ENCODE data around the gene ACKR3. TPM values are rescaled to one million over a fixed set of nuclear protein-coding genes. Genes with fewer than 3 reads are reported as not detected.

Gene ACKR3
- 4.3 TPM for polyA plus RNA-seq (2013, experiment 1 of 2)
- polyA plus RNA-seq (2013, experiment 2 of 2): 6.8 TPM

DNA sequence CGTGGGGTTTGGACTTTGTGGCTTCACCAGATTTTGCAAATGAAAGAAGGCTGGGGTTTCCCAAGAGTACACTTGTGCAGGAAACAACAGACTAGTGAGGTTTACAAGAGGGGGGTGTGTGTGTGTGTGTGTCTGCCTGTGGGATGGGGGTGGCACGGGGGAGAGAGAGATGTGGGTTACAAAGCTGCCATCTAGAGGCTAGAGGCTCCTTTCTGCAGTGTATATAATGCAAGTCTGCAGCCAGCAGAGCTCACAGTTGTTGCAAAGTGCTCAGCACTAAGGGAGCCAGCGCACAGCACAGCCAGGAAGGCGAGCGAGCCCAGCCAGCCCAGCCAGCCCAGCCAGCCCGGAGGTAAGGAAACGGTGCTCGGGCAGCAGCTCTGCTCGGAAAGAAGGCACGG is at the start of gene ACKR3:
Gene ACKR3 (plus strand): TSS at position 253 of the 401 bp plus-strand sequence. CDS start 10,641 bp downstream, outside the sequence.
- H3K9ac ChIP-seq (ENCODE audit: low read depth, low read length): peak within 1 kb of the TSS; percentile 27; the same call in 1 of the 2 replicates
- H3K9me3 ChIP-seq (ENCODE audit: insufficient read depth, low read depth, low read length): no peaks in the 10 kb centered on the region
- peak within 1 kb of the TSS; percentile 54; the same call in 1 of the 2 replicates for H3K27ac ChIP-seq (ENCODE audit: low read depth, low read length)
- H3K4me3 ChIP-seq (ENCODE audit: low read length): peak within 1 kb of the TSS; percentile 52
- H3K36me3 ChIP-seq (ENCODE audit: insufficient read depth, low read length): no peaks in the 10 kb centered on the region
- 2% methylated on average over 10 of the region's 10 CpGs for WGBS
- peaks cover 46% of the 10 kb centered on the region for H3K4me1 ChIP-seq (ENCODE audit: insufficient read depth, low read length)
- H3K27me3 ChIP-seq (ENCODE audit: insufficient read depth, low read length): peaks cover 43% of the 10 kb centered on the region

DNA sequence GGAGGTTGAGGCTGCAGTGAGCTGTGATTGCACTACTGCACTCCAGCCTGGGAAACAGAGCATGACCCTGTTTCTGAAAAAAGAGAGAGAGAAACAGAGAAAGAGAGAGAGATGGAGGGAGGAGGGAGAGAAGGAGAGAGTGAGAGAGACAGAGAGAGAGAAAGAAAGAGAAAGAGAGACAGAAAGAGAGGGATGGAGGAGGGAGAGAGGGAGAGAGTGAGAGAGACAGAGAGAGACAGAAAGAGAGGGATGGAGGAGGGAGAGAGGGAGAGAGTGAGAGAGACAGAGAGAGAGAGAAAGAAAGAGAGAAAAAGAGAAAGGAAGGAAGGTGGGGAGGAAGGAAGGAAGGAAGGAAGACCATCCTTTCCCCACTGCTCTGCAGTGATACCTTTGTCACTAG is 48.1 kb upstream of the ACKR3 start:
- H3K36me3 ChIP-seq (ENCODE audit: insufficient read depth, low read length): no peaks in the 10 kb centered on the region
- H3K4me3 ChIP-seq (ENCODE audit: low read length): no peak overlapping the region
- no peaks in the 10 kb centered on the region for H3K4me1 ChIP-seq (ENCODE audit: insufficient read depth, low read length)
- H3K27ac ChIP-seq (ENCODE audit: low read depth, low read length): no peak overlapping the region
- H3K9ac ChIP-seq (ENCODE audit: low read depth, low read length): no peak overlapping the region
- H3K9me3 ChIP-seq (ENCODE audit: insufficient read depth, low read depth, low read length): no peaks in the 10 kb centered on the region
- H3K27me3 ChIP-seq (ENCODE audit: insufficient read depth, low read length): no peaks in the 10 kb centered on the region; the same call in 1 of the 2 replicates

DNA sequence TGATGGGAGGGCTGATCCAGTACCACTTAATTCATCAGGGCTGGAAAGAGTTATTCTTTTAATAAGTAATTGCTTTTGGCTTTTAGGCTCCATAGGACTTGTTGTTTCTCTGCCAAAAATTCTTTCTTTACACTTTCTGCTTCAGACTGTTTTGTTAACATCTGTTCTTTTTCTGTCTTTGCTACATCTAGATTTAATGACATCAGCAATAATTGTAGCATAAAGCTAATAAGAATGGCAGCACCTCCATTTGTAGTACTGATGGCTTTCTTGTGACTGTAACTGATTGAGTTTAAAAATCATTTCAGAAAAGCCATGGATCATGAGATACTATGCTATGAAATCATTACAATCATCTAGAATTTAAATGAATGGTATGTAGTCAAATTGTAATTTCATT is 46.4 kb upstream of the ACKR3 start:
- no peaks in the 10 kb centered on the region; the same call in 1 of the 2 replicates for H3K27me3 ChIP-seq (ENCODE audit: insufficient read depth, low read length)
- no peaks in the 10 kb centered on the region for H3K9me3 ChIP-seq (ENCODE audit: insufficient read depth, low read depth, low read length)
- no peak overlapping the region for H3K4me3 ChIP-seq (ENCODE audit: low read length)
- no peaks in the 10 kb centered on the region for H3K4me1 ChIP-seq (ENCODE audit: insufficient read depth, low read length)
- H3K27ac ChIP-seq (ENCODE audit: low read depth, low read length): no peak overlapping the region
- no peaks in the 10 kb centered on the region for H3K36me3 ChIP-seq (ENCODE audit: insufficient read depth, low read length)
- no peak overlapping the region for H3K9ac ChIP-seq (ENCODE audit: low read depth, low read length)

DNA sequence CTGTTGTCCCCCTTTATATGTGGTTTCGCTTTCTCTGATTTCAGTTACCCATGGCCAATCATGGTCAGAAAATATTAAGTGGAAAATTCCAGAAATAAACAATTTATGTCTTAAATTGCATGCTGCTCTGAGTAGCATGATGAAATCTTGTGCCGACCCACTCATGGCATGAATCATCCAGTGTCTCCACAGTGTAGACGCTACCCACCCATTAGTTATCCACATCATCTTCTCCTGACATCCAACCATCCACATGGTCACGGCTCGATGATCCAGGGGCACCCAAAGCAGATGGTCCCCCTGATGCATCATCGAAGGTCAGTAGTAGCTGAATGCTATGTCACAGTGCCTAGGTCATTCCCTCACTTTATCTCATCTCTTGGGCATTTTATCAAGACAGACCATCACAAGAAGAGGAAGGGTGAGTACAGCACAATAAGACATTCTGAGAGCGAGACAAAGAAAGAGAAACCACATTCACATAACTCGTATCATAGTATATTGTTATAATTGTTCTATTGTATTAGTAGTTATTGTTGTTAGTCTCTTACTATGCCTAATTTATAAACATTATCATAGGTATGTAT is 44.1 kb upstream of the ACKR3 start:
- no peaks in the 10 kb centered on the region; the same call in 1 of the 2 replicates for H3K27me3 ChIP-seq (ENCODE audit: insufficient read depth, low read length)
- H3K4me3 ChIP-seq (ENCODE audit: low read length): no peak overlapping the region
- H3K9ac ChIP-seq (ENCODE audit: low read depth, low read length): no peak overlapping the region
- WGBS: 95% methylated on average over 6 of the region's 8 CpGs
- no peaks in the 10 kb centered on the region for H3K36me3 ChIP-seq (ENCODE audit: insufficient read depth, low read length)
- no peak overlapping the region for H3K27ac ChIP-seq (ENCODE audit: low read depth, low read length)
- no peaks in the 10 kb centered on the region for H3K9me3 ChIP-seq (ENCODE audit: insufficient read depth, low read depth, low read length)
- no peaks in the 10 kb centered on the region for H3K4me1 ChIP-seq (ENCODE audit: insufficient read depth, low read length)

DNA sequence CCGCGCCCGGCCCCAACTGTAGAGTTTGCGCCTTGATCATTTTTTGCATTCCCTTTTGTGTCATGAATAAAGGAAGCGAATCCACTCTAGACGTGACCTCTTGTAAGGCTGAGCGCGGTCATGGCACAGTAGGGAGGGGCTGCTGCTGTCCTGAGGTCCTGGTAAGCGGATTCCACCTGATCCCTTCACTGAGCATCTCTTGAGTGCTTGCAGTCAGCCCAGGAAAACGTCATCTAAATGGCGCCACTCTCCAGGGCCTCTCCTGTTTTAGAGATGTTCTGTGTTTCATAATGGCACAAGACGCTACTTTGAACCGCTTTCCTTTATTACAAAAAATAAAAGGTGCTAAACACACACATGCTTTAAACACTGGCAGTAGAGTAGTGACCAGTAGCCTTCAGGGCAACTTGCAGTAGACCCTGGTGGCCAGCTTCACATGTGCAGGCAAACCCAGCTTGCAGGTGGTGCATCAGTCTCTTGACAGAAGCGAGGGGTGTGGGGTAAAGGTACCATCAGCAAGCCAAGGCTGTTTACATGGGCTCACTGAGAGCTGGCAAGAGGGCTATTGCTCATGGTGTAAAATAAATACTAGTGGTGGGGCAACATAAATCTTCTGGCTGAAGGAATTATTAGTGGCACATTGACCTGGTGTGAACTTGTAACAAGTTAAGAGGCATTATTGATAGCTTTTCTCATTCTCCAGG is 43.0 kb upstream of the ACKR3 start:
- no peaks in the 10 kb centered on the region; the same call in 1 of the 2 replicates for H3K27me3 ChIP-seq (ENCODE audit: insufficient read depth, low read length)
- no peaks in the 10 kb centered on the region for H3K4me1 ChIP-seq (ENCODE audit: insufficient read depth, low read length)
- no peaks in the 10 kb centered on the region for H3K36me3 ChIP-seq (ENCODE audit: insufficient read depth, low read length)
- no peak overlapping the region for H3K27ac ChIP-seq (ENCODE audit: low read depth, low read length)
- no peak overlapping the region for H3K9ac ChIP-seq (ENCODE audit: low read depth, low read length)
- WGBS: 96% methylated on average over 14 of the region's 14 CpGs
- no peaks in the 10 kb centered on the region for H3K9me3 ChIP-seq (ENCODE audit: insufficient read depth, low read depth, low read length)
- no peak overlapping the region for H3K4me3 ChIP-seq (ENCODE audit: low read length)

DNA sequence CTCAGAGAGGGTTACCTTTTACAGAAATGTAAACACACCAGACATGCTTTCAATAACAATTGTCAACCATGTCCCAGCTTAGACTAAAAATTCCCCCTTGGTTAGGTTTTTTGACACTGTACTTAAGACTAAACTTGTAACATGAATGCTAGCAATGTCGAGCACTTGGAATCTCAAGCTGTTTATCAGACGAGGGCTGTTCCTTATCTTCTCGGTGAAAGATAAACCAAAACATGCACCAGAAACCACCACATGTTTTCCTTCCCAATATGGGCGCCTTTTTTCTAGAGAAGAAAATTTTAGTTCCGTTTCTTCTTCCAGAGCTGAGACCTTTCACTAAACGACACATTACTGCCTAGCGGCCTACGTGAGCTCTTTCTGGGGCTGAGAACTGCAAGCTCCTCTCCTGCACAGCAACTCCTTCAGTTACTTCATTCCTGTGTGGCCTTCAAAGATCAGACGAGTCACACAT is 42.4 kb upstream of the ACKR3 start:
- no peak overlapping the region for H3K27ac ChIP-seq (ENCODE audit: low read depth, low read length)
- WGBS: 87% methylated on average over 9 of the region's 9 CpGs
- H3K36me3 ChIP-seq (ENCODE audit: insufficient read depth, low read length): no peaks in the 10 kb centered on the region
- H3K4me3 ChIP-seq (ENCODE audit: low read length): no peak overlapping the region
- no peaks in the 10 kb centered on the region for H3K9me3 ChIP-seq (ENCODE audit: insufficient read depth, low read depth, low read length)
- H3K4me1 ChIP-seq (ENCODE audit: insufficient read depth, low read length): no peaks in the 10 kb centered on the region
- H3K27me3 ChIP-seq (ENCODE audit: insufficient read depth, low read length): no peaks in the 10 kb centered on the region
- no peak overlapping the region for H3K9ac ChIP-seq (ENCODE audit: low read depth, low read length)

DNA sequence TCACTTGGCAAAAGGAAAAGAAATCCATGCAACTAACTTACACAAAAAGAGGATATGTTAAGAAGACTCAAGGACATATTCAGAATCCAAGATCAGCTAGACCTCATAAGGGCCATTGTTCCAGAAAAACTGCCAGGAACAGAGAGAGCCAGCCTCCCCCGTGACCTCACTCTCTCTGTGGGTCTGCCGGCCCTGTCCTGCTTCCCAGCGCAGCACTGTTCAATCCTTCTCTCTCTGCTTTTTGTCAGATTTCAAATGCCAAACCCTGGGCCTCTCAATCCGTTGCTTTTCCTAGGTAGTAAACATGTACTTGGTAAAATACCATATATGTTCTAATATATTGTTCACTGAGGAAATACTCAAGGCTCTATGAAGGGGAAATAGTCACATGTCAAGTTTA is 40.0 kb upstream of the ACKR3 start:
- no peaks in the 10 kb centered on the region for H3K4me1 ChIP-seq (ENCODE audit: insufficient read depth, low read length)
- no peaks in the 10 kb centered on the region for H3K9me3 ChIP-seq (ENCODE audit: insufficient read depth, low read depth, low read length)
- 84% methylated on average over 3 of the region's 4 CpGs for WGBS
- no peaks in the 10 kb centered on the region for H3K36me3 ChIP-seq (ENCODE audit: insufficient read depth, low read length)
- no peak overlapping the region for H3K4me3 ChIP-seq (ENCODE audit: low read length)
- no peak overlapping the region for H3K9ac ChIP-seq (ENCODE audit: low read depth, low read length)
- no peak overlapping the region for H3K27ac ChIP-seq (ENCODE audit: low read depth, low read length)
- no peaks in the 10 kb centered on the region for H3K27me3 ChIP-seq (ENCODE audit: insufficient read depth, low read length)

DNA sequence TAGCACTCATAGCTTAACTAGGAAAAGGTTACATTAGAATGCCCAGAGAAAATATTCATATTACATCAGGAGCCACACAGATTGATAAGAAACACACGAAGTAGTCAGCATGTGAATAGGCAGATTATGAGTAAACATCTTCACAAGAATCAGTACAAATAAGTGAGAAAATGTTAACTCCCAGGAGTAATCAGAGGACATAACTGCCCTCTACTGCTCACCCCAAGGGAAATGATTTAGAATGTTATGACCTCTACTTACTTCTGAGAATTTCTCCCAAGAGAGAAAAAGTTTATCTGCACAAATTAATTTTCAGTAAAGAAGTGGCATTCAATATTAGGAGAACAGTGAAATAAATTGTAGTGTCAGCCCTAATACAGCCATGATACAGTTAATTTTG is 39.1 kb upstream of the ACKR3 start:
- no peaks in the 10 kb centered on the region for H3K4me1 ChIP-seq (ENCODE audit: insufficient read depth, low read length)
- WGBS: 86% methylated on average over 1 of the region's 1 CpG
- no peak overlapping the region for H3K9ac ChIP-seq (ENCODE audit: low read depth, low read length)
- H3K27me3 ChIP-seq (ENCODE audit: insufficient read depth, low read length): no peaks in the 10 kb centered on the region
- H3K27ac ChIP-seq (ENCODE audit: low read depth, low read length): no peak overlapping the region
- no peaks in the 10 kb centered on the region for H3K9me3 ChIP-seq (ENCODE audit: insufficient read depth, low read depth, low read length)
- H3K4me3 ChIP-seq (ENCODE audit: low read length): no peak overlapping the region
- H3K36me3 ChIP-seq (ENCODE audit: insufficient read depth, low read length): no peaks in the 10 kb centered on the region

DNA sequence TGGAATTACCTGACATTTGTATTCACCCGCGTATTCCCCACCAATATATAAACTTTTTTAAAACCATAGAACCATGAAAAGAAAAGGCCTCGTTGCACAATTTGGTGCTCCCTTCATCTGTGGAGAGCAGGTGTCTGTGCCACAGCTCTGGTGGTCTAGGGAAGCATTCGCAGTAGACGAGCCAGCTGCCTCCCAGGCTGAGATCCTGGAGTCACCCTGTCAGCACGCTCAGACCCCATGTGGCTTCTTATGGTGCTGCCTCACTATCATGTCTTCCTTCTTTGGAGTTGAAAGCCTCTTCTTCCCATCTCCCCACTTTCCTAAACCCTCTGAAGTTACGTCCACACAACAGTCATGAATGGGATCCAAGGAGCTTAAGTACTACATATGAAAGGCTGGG is 38.4 kb upstream of the ACKR3 start:
- H3K4me1 ChIP-seq (ENCODE audit: insufficient read depth, low read length): no peaks in the 10 kb centered on the region
- no peaks in the 10 kb centered on the region for H3K27me3 ChIP-seq (ENCODE audit: insufficient read depth, low read length)
- H3K4me3 ChIP-seq (ENCODE audit: low read length): no peak overlapping the region
- no peaks in the 10 kb centered on the region for H3K9me3 ChIP-seq (ENCODE audit: insufficient read depth, low read depth, low read length)
- no peak overlapping the region for H3K27ac ChIP-seq (ENCODE audit: low read depth, low read length)
- WGBS: 80% methylated on average over 5 of the region's 7 CpGs
- H3K9ac ChIP-seq (ENCODE audit: low read depth, low read length): no peak overlapping the region
- H3K36me3 ChIP-seq (ENCODE audit: insufficient read depth, low read length): no peaks in the 10 kb centered on the region

DNA sequence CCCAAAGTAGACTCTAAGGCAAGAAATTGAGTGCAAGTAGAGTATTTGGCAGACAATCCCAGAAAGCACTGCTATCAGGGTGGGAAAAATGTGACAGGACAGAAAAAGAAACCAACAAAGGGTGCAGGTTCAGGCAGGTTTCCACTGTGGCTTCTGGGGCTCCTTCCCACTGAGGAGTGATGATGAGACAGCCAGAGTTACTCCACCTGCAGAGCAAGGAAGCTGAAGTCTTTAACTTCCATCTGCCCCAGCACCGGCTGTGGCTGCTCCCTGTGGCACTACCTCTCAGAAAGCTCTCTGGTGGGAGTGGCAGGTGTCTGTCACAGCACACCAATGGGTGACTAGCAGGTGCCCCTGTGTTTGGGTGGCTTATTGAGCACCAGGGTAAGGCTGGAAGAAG is 37.6 kb upstream of the ACKR3 start:
- Histone ChIP-seq H3K27ac (ENCODE audit: low read depth, low read length) (no peak overlapping the region), H3K4me1 (ENCODE audit: insufficient read depth, low read length) (no peaks in the 10 kb centered on the region), H3K36me3 (ENCODE audit: insufficient read depth, low read length) (no peaks in the 10 kb centered on the region), H3K9ac (ENCODE audit: low read depth, low read length) (no peak overlapping the region), H3K4me3 (ENCODE audit: low read length) (no peak overlapping the region), H3K27me3 (ENCODE audit: insufficient read depth, low read length) (no peaks in the 10 kb centered on the region), H3K9me3 (ENCODE audit: insufficient read depth, low read depth, low read length) (no peaks in the 10 kb centered on the region)
- WGBS: 89% methylated on average over 1 of the region's 1 CpG

DNA sequence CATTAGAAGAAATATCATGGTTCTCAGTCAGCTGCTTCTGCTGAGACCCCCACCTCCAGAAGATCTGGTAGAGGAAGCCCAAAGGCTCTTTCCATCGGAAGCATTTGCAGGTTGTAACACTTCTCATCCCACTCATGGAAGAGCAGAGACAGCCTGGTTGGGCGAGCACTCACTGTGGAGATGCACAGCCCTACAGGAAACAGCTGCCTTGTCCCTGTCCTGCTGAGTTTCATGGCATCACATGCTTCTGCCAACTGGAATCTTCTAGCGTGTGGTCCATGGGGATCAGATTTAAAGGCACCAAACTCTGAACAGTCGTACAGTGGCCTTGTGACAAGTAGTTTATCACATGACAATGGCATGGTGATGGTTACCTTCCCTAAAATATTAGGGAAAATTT is 36.3 kb upstream of the ACKR3 start:
- H3K4me1 ChIP-seq (ENCODE audit: insufficient read depth, low read length): no peaks in the 10 kb centered on the region
- no peaks in the 10 kb centered on the region for H3K27me3 ChIP-seq (ENCODE audit: insufficient read depth, low read length)
- 90% methylated on average over 4 of the region's 4 CpGs for WGBS

More for the DNA sequence above, 36.3 kb upstream of the ACKR3 start:
- no peak overlapping the region for H3K27ac ChIP-seq (ENCODE audit: low read depth, low read length)
- no peaks in the 10 kb centered on the region for H3K9me3 ChIP-seq (ENCODE audit: insufficient read depth, low read depth, low read length)
- no peaks in the 10 kb centered on the region for H3K36me3 ChIP-seq (ENCODE audit: insufficient read depth, low read length)
- no peak overlapping the region for H3K9ac ChIP-seq (ENCODE audit: low read depth, low read length)
- H3K4me3 ChIP-seq (ENCODE audit: low read length): no peak overlapping the region

Data from HUES64 (cell line).